ENCODE measurements around the gene UBE2J2. TPM values are rescaled to one million over a fixed set of nuclear protein-coding genes. Genes with fewer than 3 reads are reported as not detected.

UBE2J2 gene
- total and polyA plus RNA-seq, 3 donors from 2014 or later, result 133 to 203 (median 139) TPM

DNA sequence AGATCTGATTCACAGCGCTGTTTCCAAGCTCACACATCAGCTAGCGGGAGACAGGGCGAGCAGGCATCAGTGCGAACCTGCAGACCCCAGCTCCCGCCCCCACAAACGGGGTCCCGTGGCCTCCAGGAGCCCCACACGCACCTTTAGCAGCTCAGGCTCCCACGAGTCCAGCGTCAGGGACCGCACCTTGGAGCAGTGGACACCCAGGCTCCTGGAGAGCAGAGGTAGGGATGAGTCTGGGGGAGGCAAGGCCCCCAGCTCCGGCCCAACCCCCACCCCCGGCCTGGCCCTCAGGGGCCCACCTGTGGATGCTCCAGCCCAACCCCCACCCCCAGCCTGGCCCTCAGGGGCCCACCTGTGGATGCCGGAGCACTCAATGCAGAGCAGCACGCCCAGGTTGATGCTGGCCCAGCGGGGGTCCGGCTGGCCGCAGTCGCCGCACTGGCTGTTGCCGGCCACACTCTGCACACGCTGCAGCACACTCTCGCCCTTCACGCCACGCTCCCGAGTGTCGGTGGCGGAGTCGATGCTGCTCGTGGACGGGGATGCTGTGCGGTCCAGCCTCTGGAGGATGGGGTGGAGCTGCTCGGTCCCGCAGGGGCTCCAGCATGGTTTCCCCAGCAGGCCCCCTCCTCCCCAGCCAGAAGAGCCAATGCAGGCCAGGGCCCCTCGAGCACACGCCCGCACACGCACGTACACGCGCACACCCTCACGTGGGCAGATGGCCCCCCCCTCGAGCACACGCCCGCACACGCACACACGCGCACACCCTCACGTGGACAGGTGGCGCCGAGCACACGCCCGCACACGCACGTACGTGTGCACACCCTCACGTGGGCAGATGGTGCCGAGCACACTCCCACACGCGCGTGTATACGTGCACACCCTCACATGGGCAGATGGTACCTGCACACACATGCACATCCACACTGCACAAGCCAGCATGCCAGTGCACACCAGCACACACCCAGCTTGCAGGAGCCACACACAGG is 22.7 kb upstream of the UBE2J2 start:
- Histone ChIP-seq H3K9me3 (no peaks in the 10 kb centered on the region), H3K4me3 (no peak overlapping the region), H3K36me3 (ENCODE audit: low read depth, missing control alignments) (no peaks in the 10 kb centered on the region), H3K27ac (no peak overlapping the region), H3K27me3 (no peaks in the 10 kb centered on the region), H3K4me1 (peaks cover 2% of the 10 kb centered on the region)
- WGBS, 2 donors, result 88 to 92% methylated on average over 11 to 62 of the region's 62 CpGs
- intact Hi-C loops (cut with DNase I; ENCODE audit: low total_unique reads), result no loop called here
- TF ChIP-seq, protein P1, sequence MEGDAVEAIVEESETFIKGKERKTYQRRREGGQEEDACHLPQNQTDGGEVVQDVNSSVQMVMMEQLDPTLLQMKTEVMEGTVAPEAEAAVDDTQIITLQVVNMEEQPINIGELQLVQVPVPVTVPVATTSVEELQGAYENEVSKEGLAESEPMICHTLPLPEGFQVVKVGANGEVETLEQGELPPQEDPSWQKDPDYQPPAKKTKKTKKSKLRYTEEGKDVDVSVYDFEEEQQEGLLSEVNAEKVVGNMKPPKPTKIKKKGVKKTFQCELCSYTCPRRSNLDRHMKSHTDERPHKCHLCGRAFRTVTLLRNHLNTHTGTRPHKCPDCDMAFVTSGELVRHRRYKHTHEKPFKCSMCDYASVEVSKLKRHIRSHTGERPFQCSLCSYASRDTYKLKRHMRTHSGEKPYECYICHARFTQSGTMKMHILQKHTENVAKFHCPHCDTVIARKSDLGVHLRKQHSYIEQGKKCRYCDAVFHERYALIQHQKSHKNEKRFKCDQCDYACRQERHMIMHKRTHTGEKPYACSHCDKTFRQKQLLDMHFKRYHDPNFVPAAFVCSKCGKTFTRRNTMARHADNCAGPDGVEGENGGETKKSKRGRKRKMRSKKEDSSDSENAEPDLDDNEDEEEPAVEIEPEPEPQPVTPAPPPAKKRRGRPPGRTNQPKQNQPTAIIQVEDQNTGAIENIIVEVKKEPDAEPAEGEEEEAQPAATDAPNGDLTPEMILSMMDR (IDR thresholded peaks at IDR 0.05), result no peak
- TF ChIP-seq POLR2A (IDR thresholded peaks at IDR 0.05), result no peak
- no peak for DNase-seq

DNA sequence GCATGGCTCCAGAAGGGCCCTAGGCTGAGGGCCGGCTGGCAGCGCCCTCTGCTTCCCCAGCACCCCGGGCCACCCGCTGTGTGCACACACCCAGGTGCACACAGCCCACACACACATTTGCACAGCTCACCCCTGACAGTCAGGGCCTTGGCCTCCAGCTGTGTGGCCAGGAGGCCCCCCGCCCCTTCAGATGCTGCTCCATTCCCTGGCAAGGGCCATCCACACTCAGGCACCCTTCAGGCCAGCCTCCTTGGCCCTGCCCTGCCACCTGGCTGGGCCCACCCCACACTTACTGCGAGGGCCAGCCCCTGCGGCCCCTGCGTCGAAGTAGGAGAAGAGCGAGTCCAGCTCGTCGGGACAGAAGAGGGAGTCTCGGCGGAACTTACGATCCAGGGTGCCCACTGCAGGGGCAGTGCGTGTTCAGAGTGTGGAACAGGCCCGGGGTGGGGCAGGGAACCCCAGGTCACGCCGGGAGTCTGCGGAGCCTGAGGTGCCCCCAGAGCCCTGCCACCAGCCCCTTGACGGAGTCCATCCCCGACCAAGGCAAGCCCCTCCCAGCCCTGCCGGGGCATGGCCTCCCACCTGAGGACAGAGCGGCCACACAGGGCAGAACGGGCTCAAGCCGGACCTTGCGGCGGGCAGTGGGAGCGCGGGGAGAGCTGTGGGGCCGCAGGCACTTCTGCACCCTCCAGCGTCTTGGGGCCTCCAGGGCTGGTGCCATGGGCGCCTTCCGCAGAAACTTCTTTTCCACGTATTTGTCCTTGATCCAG is 21.7 kb upstream of the UBE2J2 start:
- peaks cover 11% of the 10 kb centered on the region for H3K4me1 ChIP-seq
- TF ChIP-seq, protein P1 (IDR thresholded peaks at IDR 0.05), result no peak
- no peak for TF ChIP-seq POLR2A (IDR thresholded peaks at IDR 0.05)
- H3K27ac ChIP-seq, result no peak overlapping the region
- H3K27me3 ChIP-seq, result no peaks in the 10 kb centered on the region
- intact Hi-C loops (cut with DNase I; ENCODE audit: low total_unique reads), result no loop called here
- H3K4me3 ChIP-seq, result no peak overlapping the region
- no peaks in the 10 kb centered on the region for H3K9me3 ChIP-seq
- WGBS, 2 donors, result 80 to 92% methylated on average over 2 to 35 of the region's 35 CpGs
- no peak for DNase-seq
- H3K36me3 ChIP-seq (ENCODE audit: low read depth, missing control alignments), result no peaks in the 10 kb centered on the region

DNA sequence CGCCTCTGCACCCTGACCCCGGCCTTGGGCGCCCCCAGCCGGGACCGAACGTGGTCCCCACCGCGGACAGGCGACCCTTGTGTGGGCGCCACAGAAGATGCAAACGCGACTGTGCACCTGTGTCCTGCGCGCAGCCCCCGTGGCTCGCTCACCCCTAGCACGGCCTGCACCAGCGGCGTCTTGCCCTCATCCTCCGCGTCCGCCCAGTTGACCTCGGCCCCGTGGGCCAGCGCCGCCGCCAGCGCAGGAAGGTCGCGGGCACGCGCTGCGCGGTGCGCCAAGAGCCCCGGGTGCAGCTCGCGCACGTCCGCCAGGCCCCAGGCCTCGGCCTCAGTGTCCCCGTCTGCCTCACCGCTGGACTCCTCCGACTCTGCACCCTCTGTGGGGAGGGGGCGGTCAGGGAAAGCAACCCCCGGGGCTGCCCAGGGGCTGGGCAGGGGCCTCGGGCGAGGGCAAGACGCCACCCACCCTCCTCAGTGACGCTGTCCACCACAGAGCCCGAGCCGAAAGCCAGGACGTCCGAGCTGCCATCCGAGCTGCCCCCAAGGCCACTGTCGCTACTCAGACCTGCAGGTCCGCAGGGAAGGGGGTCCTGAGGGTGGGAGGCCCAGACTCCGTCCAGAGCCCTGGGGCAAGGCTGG is 20.7 kb upstream of the UBE2J2 start:
- Histone ChIP-seq H3K36me3 (ENCODE audit: low read depth, missing control alignments) (no peaks in the 10 kb centered on the region), H3K27me3 (no peaks in the 10 kb centered on the region), H3K4me1 (peaks cover 11% of the 10 kb centered on the region), H3K9me3 (no peaks in the 10 kb centered on the region), H3K4me3 (peak overlapping the region; percentile 24 to 38), H3K27ac (no peak overlapping the region)
- no peak for DNase-seq
- WGBS, 2 donors, result 65 to 87% methylated on average over 21 to 46 of the region's 58 CpGs
- intact Hi-C loops (cut with DNase I; ENCODE audit: low total_unique reads), result no loop called here
- TF ChIP-seq, protein P1 (IDR thresholded peaks at IDR 0.05), result no peak
- TF ChIP-seq POLR2A (IDR thresholded peaks at IDR 0.05), result no peak

DNA sequence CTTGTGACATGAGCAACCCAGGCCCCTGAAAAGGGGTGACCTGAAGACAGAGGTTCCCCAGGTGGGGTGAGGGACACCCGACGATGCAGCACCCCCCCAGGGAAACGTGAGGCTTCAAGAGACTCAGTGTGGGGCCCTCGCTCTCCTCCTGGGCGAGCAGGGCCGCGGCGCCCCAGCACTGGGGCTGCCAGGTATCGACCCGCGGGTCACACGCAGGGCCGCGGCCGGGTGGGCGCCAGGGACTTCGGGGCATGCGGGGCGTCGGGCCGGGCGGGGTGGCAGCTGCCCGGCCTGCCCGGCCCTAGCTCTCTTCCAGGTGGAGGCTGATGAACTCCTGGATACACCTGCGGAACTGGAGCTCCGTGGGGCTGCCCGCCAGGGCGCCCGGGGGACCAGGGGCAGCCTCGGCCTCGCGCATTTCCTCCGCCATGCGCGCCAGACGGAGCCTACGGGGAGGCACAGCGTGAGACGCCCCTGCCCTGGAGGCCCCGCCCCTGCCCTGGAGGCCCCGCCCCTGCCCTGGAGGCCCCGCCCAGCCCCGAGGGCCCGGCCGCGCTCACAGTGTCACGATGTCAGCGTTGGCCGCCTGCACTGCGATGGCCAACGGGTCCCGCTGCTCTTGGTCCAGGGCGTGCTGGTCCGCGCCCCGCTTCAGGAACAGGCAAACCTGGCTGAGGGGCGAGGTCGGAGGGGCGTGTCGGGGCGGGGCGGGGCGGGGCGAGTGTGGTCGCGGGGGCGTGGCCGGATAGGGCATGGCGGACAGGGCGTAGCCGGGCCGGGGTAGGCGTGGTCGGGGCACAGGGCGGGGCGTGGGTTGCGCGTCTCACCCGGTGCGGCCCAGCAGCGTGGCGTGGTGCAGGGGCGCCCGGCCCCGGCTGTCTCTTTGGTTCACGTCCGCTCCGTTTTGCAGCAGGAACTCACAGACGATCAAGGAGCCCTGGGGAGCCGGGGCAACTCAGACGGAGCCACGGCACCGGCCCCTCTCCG is 19.9 kb upstream of the UBE2J2 start:
- H3K4me3 ChIP-seq, result peak overlapping the region; percentile 24 to 38
- H3K27me3 ChIP-seq, result no peaks in the 10 kb centered on the region
- WGBS, 2 donors, result 64 to 78% methylated on average over 48 to 68 of the region's 94 CpGs
- no peaks in the 10 kb centered on the region for H3K36me3 ChIP-seq (ENCODE audit: low read depth, missing control alignments)
- TF ChIP-seq POLR2A (IDR thresholded peaks at IDR 0.05), result no peak
- TF ChIP-seq, protein P1 (IDR thresholded peaks at IDR 0.05), result no peak
- no peaks in the 10 kb centered on the region for H3K9me3 ChIP-seq
- DNase-seq, result peak; percentile 79
- no peak overlapping the region for H3K27ac ChIP-seq
- peaks cover 11% of the 10 kb centered on the region for H3K4me1 ChIP-seq
- intact Hi-C loops (cut with DNase I; ENCODE audit: low total_unique reads), result no loop called here

Data from testis (tissue), 3 donors.